ENCODE results near the gene DSCAML1.

DSCAML1 gene

DNA sequence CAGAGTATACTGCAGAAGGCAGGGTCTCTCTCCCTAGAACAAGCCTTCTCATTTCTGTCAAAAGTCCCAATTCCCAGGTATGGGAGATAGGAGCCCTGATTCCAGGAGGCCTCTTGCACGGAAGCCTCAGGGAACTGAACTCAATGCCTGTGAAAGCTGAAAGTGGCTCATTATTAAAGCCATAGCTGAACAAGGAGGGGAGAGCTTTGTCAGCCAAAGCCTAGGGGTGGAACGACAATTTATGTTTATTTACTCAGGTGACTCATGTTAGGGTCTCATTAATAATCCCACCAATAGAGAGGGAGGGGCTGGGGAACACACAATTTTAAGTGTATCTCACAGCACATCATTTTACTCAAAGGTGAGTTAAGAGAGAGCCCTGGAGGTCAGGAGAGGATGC, 44.9 kb downstream of the DSCAML1 start:
- no peak for FAIRE-seq

DNA sequence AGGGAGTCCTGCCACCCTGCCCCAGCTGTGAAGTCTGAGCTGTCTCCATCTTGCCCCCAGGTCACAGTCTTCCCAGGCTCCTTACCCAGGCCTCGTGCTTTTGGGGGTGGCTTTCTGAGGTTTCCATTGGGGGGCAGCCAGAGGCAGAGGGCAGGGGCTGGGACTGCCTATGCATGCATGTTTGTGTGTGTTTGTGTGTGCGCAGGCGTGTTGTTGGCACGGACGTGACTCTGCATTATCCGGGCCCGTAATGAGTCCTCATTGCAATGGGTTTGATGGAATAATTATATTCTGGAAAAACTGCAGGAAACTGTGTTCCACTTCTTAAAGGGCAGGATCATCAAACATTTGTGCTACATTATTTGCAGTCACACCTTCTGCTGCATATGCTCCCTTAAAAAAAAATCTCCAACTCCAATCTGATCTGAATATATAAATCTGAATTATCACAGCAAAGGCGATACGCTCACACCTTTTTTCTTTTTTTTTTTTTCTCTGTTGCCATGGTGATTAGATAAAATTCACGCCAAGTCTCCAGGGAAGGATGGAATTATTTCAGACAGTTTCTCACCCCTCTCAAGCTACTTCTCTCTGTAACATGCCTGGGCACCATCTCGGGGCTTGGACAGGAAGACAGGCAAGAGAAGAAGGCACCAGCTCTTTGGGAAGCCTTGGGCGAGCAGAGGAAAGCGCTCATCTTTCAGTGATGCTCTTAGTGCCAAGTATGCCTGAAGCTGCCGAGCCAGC, 45.9 kb downstream of the DSCAML1 start:
- FAIRE-seq: no peak

DNA sequence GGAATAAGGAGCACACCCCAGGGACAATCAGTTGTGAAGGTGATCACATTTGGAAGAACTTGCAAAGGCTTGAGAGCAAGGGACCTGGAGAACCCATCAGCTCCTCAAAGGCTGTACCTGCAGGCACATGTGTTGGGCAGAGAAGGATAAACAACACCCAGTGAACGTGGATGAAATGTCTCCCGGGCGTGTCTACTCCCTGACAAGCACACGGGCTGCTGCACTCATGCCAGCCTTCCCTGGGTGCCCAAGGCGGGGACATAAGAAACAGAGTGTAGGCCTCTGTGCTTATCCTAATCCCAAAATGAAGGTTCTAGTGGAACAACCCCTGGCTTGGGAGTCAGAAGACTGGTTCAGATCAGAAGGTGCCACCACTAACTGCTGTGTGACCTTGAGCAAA, 46.7 kb downstream of the DSCAML1 start:
- FAIRE-seq: no peak

DNA sequence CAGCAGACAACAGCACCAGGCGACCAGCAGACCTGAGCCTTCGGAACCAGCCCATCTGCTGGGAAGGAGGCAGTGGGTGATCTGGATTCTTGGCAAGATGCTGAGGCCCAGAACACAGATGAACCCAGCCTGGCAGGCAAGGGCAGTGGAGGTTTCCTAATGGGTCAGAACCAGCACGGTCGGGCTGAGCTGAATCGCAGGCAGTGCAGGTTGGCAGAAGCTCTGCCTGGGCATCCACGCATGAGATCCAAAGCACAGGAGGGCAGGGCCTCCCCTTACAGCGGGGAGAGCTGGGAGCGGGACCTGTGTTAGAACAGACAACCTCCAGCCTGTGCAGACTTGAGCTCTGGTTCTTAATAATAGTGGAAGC, 47.5 kb downstream of the DSCAML1 start:
- no peak for FAIRE-seq

DNA sequence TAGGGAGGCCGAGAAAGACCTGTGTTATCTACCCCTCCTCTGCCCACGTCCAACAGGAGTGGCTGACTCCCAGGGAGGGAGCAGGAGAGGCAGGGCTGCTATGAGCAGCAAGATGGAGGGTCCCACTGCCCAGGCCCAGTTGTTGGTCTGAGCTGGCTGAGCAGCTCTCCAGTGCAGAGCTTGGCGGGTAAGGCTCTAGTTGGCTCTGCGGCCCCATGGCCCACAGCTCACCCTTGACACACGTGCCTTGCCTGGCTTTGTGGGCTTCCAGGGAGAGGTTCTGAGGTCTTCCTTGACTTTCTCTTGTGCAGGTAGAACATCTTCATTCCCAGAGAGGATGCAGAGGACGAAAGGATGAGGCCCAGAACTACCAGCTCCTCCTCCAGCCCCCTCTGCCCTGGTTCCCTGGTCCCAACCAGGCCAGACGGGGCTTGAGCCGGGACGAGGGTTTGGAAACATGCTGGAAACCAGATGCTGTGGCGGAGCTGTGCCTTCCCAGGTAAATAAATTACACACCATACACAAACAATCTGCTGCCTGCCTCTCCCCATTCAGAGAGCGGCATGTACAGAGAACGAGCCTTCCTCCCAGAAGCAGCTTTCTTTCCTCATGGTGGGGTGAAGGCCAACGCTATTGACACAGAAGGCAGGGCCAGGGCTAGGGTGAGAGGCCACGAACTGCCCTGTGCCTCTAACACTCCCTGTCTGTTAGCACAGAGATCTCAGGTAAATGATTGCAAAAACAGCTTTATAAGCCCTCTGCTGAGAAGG, 48.1 kb downstream of the DSCAML1 start:
- FAIRE-seq: no peak

DNA sequence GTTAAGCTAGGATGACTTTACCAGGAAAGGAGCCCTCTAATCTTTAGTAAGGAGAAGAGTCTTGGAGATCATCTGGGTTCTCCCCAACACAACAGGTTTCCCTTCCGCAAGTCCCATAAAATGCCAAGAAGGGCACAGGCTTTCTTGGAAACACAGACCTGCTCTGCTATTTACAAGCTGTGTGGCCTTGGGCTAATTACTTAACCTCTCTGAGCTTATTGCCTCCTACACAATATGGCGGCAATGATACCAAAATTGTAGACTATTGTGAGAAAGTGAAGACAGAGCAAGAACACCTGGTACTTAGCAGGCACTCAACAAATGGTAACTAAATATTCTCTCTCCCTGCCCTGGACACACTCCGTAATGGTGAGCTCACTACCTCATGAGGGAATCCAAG, 49.1 kb downstream of the DSCAML1 start:
- FAIRE-seq: no peak

DNA sequence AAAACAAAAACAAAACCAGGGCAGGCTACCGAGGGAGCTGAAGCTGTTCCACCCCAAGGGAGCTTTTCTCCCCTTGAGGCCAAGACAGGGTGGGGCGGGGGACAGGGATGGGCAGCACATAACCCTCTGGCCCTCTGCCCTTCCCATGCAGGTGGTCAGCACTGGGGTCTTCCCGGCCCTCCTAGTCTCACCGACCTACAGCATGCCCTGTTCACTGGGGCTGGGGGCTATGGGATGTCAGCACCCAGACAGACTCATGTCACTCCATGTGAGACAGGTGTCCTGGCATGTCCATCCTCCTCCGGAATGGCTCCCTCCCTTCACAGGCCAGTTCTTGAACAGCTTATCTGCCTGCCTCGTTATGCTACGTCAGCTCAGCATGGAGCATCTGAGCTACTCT, 51.7 kb downstream of the DSCAML1 start:
- no peak for FAIRE-seq

DNA sequence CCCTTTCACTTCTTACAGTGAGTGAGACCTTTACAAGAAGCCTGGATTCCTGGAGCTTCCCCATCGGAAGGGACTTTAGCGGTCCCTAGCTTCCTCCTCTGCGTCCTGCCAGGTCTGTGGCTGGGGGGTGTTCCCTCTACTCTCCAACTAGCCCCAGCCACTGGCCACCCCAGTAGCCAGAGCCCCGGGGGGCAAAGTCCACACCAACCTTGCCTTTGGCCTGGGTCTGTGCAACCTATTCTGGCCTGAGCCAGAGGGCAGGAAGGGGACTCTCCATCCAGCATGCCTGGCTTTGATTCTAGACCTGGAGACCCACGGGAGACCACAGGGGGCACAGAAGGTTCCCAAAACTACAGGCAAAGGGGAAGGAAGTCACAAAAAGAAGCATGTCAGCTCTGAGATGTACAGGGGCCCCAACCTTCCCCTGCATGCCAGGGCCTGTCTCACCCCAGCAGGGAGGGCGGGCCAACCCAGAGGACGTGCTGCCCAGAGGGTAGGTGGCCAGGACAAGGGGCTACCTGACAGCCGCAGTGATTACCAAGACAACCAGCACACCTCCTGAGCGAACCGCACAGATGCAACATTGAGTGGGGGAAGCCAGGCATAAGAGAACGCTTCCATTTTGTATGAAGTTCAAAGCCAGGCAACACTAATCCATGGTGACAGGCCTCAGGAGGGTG, 52.4 kb downstream of the DSCAML1 start:
- no peak for FAIRE-seq

DNA sequence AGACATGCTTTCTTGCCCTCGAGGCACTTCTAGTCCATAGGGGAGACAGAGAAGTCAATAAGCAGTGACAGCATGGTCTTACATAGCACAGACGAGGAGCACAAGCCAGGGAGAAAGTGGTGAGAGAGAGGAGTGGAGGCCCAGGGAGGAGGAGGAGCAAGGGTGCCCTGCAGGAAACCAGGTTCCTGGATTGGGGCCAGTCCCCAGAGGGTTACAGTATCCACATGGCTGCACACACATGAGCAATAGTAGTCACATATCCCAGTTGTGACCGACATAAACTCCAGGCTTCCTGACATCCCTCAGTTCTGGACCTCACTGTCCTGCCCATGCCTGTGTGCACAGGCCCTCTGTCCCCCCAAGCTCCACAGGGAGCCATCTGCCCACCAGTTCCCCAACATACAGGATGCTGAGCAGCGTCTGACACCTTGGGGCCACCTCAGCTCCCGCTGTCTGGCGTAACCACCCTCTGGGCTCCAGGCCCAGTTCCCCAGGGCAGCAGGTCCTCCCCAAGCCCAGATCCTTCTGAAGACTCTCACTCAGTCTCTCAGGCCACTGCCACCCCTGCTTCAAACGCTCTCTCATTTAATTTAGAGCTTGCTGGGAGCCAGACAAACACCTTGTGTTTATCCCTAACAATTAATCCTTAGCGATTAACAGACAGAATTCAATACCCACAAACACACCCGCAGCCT, 53.7 kb downstream of the DSCAML1 start:
- no peak for FAIRE-seq

DNA sequence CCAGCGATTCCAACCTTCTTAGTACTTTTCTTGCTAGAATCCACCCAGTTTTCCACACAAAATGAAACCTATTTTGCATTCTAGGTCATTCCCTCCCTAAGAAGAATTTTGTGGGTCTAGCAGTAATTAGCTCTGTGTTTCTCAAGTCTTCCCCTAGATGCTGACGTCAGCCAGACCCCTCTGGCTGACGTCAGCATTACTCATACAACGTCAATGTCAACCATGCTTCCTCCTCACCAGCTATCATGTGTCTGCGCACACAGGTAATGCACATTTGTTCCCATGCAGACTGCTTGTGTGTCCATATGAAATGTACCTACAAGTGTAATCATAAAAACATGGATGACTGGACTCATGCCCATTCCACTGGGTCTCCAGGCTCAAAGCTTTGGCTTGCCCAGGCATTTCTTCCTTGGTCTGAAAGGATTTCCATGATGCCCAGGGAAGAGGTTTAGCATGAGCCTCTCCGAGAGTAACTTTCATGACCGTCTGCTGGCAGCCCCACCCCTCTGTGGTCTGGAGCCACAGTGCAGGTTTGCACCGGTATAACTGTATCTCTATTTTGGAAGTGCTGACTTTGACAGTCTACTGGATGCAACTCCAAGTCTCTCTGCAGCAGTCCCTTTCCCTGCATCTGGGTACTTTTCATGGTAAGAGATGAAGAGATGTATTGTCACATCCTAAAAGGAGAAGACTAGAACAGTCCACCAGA, 58.6 kb downstream of the DSCAML1 start:
- no peak for FAIRE-seq

DNA sequence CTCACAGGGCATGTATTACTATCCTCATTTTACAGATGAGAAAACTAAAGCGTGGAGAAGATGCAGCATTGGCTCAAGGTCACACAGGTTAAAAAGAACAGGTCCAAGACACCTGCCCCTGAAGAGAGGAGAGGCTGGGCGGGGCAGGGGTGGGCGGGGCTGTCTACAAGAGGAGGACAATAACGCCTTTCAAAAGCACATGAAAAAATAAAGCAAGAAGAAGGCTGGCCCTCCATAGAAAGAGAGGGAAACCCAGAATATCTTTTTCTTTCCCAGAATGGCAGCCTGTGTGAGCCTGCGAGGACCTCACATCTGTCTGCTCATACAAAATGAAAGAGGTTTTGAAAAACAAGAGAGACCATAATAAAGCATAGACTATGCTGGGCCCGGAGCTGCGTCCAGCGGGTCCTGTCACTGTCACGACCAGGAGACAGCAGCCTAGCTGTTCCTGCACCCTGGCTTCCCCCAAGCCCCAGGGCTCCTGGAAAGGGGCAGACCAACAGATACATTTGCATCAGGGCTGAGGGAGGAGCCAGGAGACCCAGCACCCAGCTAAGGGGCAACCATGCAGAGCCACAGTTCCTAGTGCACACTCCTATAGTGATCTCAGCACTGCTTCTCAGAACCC, 61.6 kb downstream of the DSCAML1 start:
- FAIRE-seq: no peak

DNA sequence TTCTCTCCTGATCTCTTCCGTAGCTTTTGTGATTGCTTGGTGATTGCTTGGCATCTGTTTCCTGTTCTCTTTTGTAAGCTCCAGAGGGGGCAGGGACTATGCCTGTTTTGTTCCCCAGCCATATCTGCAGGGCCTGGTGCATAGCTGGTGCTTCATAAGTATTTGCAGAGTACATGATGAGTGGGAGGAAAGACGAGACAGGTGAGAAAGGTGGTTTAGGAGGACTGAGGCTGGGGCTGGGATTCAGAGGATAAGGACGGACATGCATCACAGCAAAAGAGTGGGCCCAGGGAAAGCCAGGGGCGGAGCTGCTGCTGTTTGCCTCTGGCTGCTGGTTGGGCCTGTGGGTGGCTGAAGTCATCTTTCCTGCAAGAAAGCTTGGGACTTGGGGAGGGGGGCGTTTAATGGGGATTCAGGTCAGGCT, 62.4 kb downstream of the DSCAML1 start:
- no peak for FAIRE-seq

DNA sequence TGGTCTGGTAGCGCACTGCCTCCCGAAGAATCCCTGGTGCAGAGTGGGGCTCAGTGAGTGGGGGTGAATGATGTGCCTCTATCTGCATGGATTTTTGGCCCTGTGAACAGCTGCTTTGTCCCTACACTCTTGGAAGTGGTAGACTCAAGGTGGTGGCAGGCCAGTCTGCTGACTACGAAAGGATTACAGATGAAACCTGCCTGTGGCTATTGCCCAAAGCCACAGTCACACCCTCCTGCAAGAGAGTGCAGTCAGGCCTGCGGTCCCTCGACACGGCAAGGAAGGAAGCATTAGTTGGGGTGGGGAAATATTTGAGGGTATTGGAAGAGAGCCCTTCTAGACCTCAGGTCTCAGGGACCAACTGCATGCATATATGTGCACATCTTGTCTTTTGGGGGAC, 63.7 kb downstream of the DSCAML1 start:
- no peak for FAIRE-seq

DNA sequence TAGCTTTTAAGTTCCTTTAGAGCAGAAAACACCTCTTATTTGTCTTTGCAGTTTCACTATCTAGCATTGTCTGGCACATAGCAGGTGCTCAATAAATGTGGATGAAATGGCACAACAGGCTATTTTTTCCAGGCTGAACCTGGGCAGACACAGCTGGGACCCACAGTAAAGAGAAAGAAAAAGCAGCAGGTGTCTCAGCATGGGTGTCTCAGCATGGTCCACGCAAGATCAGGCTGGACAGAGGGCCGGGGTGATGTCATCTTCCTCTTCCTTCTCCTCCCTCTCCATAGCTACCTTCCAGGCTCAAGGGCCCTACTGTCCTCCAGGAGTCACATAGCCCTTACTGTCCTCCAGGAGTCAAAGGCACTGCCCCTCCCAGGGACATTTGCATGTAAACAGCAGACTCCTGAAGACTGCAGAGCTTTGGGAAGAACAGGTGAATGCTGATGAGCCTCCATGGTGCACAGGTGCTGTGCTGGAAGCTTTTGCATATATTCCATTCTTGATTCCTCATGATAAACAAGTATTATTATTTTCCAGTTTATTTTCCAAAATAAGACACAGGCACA, 65.2 kb downstream of the DSCAML1 start:
- no peak for FAIRE-seq

DNA sequence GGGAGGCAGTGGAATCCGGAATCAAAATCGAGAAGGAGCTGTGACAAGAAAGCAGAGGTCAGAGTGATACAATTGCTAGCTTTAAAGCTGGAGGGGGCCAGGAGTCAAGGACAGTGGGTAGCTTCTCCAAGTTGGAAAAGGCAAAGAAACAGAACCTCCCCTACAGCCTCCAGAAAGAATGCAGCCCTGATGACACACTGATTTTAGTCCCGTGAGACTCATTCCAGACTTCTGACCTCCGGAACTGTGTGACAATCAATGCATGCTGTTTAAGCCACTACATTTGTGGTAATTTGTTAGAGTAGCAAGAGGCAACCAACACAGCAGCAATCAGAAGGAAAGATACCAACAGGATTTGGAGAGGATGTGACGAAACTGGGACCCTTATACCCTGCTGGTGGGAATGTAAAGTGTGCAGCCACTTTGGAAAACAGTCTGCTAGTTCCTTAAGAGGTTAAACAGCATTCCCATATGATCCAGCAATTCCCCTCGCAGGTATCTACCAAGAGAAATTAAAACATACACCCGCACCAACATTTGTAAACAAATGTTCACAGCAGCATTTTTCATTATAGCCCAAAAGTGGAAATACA, 66.7 kb downstream of the DSCAML1 start:
- no peak for FAIRE-seq

DNA sequence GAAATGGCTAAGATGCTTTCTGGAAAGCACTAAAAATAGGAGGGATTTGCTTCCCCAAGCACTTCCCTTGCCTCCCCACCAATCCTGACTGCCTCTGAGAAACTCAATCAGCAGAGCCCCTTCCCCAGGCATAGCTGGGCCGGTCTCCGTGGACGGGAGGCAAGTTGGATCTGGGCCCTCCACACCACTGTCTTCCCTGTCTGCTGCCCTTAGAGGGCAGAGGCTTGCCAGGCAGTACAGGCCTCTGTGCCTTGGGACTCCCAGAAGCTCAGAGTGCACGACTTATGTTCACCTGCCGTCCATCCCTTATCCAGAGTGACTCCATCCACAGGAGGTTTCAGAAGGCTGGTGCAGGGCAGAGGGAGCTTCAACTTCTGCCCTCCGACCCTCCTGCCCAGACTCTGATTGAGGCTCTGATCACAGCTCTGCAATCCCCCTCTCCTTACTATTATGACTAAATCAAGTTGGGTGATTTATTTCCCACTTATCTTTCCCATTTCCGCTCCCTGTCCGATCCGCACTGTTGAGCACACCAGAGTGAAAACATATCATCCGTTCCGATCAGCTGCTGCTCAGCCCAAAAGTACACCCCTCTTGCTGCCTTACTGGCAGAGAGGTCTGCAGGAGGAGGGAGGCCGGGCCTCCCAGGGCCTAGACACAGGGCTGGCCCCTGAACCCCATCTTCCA, 71.8 kb downstream of the DSCAML1 start:
- FAIRE-seq: no peak

DNA sequence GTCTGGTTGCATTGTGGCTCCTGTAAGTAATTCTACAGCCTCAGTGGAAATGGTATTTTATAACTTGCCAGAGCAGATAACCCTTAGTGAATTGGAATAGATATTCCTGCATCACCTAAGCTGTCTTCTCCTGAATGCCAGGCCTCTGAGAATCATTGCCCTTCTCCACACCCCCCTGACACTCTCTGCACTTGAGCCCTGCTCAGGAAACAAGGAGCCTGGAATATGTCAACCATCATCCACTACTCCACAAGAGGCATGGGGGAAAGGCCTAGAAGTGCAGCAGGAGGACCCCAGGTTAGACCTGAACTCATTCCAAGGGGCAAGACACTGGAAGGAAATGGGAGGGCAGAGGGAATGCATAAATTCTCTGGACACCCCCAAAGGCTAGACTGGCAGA, 72.4 kb downstream of the DSCAML1 start:
- no peak for FAIRE-seq

DNA sequence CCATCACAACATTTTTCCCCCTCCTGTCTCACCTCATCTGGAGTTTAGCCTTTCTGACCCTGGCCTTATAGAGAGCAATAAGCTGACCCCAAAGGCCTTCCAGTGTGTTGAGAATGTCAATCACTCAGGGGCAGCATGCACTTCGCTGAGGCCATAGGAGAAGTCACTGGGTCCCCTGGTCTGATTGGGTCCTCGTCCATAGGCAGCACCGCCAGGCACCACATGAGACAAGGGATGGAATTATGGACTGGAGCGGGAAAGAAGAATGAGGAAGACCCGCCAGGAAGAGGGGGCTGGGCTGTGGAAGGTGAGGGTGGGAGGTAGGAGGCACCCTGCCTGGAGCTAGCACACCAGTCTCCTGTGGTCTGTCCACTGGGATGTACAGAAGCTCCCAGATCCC, 72.9 kb downstream of the DSCAML1 start:
- FAIRE-seq: no peak

DNA sequence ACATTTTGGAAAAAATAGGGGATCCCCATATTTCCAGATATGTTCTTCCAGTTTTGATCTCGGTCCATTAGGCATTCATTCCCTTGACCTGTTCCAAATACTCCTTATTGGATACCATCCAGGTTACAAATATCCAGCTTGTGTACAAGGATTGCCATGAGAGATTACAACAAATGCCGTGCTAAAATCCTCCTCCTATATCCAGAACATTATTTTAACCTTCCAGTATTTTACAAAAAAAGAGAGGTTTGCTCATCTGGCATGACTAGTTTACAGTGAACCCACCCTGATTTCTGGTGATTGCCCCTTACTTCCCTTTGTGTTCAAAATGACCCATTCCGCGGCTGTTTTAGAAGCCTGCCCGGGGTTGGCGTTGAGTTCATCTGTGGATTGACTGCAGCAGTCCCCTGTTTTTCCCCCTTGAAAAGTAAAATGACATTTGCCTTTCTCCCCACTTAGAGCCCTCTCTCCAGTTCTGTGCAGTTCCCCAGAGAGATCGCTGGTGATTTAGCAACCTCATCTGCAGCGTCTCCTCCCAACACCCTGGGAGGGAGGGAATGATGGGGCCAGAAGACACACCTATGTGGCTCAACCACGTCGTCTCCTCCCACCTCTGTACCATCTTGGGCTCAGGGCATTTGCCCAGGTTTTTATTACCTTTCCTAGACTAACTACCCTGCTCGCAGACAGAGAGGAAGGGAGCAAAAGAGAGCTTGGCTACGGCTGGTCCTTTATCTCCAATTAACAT, 73.6 kb downstream of the DSCAML1 start:
- no peak for FAIRE-seq

DNA sequence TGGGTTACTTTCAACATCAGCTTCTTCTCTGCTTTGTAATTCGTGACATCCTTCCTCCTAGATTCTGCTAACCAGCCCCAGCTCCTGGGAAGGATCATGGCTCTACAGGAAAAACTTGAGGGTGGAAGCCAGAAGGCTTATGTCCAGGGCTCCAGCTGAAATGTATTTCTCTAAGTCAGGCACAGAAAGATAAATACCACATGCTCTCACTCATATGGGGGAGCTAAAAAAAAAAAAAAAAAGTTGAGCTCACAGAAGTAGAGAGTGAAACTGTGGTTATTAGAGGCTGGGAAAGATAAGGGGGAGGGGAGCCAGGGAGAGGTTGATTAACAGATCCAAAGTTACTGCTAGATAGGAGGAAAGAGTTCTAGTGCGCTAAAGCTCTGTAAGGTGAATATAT, 74.9 kb downstream of the DSCAML1 start:
- no peak for FAIRE-seq

Data from colon (tissue), 2 donors.